ENCODE measurements around the gene TLK1.

DNA sequence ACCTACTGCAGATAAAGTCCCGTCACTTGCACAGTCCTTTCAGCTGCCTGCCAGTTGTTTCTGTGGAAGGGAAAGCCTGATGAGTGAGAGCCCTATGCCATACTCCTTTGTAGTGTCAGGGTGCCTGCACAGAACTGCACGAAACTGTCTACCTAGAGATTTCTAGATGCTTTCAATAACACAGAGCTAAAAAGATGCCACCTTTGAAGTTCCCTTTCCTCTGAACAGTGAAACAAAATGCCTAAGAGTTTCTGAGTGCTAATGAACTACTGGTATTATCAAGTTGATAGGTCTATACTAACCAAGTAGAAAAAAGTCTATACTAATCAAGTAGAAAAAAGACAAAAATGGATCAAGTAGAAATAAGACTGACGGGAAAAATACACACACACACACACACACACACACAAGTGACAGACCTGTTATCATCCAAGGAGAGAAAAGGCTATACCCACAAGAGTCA, 79.0 kb downstream of the TLK1 start:
- TF ChIP-seq, protein P1, sequence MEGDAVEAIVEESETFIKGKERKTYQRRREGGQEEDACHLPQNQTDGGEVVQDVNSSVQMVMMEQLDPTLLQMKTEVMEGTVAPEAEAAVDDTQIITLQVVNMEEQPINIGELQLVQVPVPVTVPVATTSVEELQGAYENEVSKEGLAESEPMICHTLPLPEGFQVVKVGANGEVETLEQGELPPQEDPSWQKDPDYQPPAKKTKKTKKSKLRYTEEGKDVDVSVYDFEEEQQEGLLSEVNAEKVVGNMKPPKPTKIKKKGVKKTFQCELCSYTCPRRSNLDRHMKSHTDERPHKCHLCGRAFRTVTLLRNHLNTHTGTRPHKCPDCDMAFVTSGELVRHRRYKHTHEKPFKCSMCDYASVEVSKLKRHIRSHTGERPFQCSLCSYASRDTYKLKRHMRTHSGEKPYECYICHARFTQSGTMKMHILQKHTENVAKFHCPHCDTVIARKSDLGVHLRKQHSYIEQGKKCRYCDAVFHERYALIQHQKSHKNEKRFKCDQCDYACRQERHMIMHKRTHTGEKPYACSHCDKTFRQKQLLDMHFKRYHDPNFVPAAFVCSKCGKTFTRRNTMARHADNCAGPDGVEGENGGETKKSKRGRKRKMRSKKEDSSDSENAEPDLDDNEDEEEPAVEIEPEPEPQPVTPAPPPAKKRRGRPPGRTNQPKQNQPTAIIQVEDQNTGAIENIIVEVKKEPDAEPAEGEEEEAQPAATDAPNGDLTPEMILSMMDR (IDR thresholded peaks at IDR 0.05) = no peak
- TF ChIP-seq POLR2A (IDR thresholded peaks at IDR 0.05) = no peak
